B cell (primary cell): ENCODE results near the gene PFAS. TPM values are rescaled to one million over a fixed set of nuclear protein-coding genes. Genes with fewer than 3 reads are reported as not detected.

Experiments used
- ATAC-seq: fragments of 200-7000 bp; cut with Tn5 transposase; one replicate; pipeline ENCODE4 v1.10.0; 2021; ENCODE audit warnings: low read depth, mild to moderate bottlenecking, moderate number of reproducible peaks, moderate library complexity
- CTCF ChIA-PET: fragments of 350-600 bp; sonication (Branson Sonifier 250); formaldehyde crosslinking; loops from one replicate; lab custom pipeline; 2021; ENCODE audit warnings: antibody characterized with exemption, inconsistent platforms; lab: Charles Lee
- POLR2A ChIA-PET: fragments of 350-600 bp; sonication (Branson Sonifier 250); formaldehyde crosslinking; loops from one replicate; lab custom pipeline; 2021; ENCODE audit warnings: antibody characterized with exemption; lab: Charles Lee
- DNase-seq: peaks from one replicate; pipeline ENCODE4 v3.0.0; 2013
- H2AFZ ChIP-seq: 2 replicates; pipeline ENCODE4 v1.6.1; 2012; ENCODE audit warnings: mild to moderate bottlenecking, low read depth, low read length; ENCODE audit not compliant: insufficient read depth, poor library complexity, severe bottlenecking
- H3K27ac ChIP-seq, 2 donors: 1 replicate in 1 of 2; 2 replicates in 1 of 2; pipeline ENCODE4 v1.5.1; 2012 to 2013; ENCODE audit warnings: low read length in 2 of 2, mild to moderate bottlenecking in 2 of 2, moderate library complexity in 1 of 2
- H3K27me3 ChIP-seq, 4 experiments: fragments of 200-600 bp in 1 of 4; sonication (generic) in 1 of 4; replicated peaks in 1 of 4; 1 replicate in 2 of 4; 2 replicates in 2 of 4; pipeline versions ENCODE4 v1.6.1 to v1.7.0; 2013 to 2016; ENCODE audit warnings: low read length in 3 of 4, mild to moderate bottlenecking in 2 of 4, mixed read lengths in 1 of 4, moderate library complexity in 1 of 4; ENCODE audit not compliant: insufficient read depth in 4 of 4, control insufficient read depth in 3 of 4; ENCODE audit errors: control extremely low read depth in 1 of 4
- H3K36me3 ChIP-seq, 2 experiments: replicated peaks in 1 of 2; 1 replicate in 1 of 2; 2 replicates in 1 of 2; pipeline versions ENCODE4 v1.6.1 to v1.7.1; 2013; ENCODE audit warnings: low read length in 1 of 2; ENCODE audit not compliant: insufficient read depth in 2 of 2, control insufficient read depth in 1 of 2; ENCODE audit errors: control extremely low read depth in 1 of 2, extremely low read depth in 1 of 2
- H3K4me1 ChIP-seq, 2 donors: fragments of 200-600 bp in 1 of 2; sonication (generic) in 1 of 2; 1 replicate in 1 of 2; 2 replicates in 1 of 2; pipeline versions ENCODE4 v1.5.1 to v1.6.1; 2013 to 2017; ENCODE audit warnings: low read length in 2 of 2; ENCODE audit not compliant: control insufficient read depth in 2 of 2, insufficient read depth in 2 of 2
- H3K4me2 ChIP-seq: replicated peaks from 2 replicates; pipeline ENCODE3; 2012; ENCODE audit warnings: mild to moderate bottlenecking, low read depth, low read length; ENCODE audit not compliant: poor library complexity, severe bottlenecking
- H3K4me3 ChIP-seq, 5 experiments: fragments of 200-600 bp in 1 of 5; sonication (generic) in 1 of 5; 1 replicate in 3 of 5; 2 replicates in 2 of 5; pipeline versions ENCODE4 v1.5.1 to v1.7.0; 2011 to 2016; ENCODE audit warnings: low read length in 4 of 5, mild to moderate bottlenecking in 4 of 5, low read depth in 2 of 5, control low read depth in 1 of 5, moderate library complexity in 1 of 5; ENCODE audit not compliant: insufficient read depth in 1 of 5; ENCODE audit errors: control extremely low read depth in 1 of 5, extremely low read depth in 1 of 5
- H3K79me2 ChIP-seq: fragments of 200-600 bp; sonication (generic); one replicate; pipeline ENCODE4 v1.6.0; 2016; ENCODE audit warnings: low read length; ENCODE audit not compliant: control insufficient read depth, insufficient read depth
- H3K9ac ChIP-seq: fragments of 200-600 bp; sonication (generic); 2 replicates; pipeline ENCODE4 v1.6.1; 2017; ENCODE audit warnings: mild to moderate bottlenecking, low read length, moderate library complexity
- H3K9me3 ChIP-seq, 3 donors: one replicate each; pipeline versions ENCODE4 v1.6.1 to v1.7.1; 2013; ENCODE audit warnings: low read length in 2 of 3; ENCODE audit not compliant: control insufficient read depth in 2 of 3, insufficient read depth in 1 of 3; ENCODE audit errors: control extremely low read depth in 1 of 3
- H4K20me1 ChIP-seq: 2 replicates; pipeline ENCODE4 v1.6.0; 2012; ENCODE audit warnings: mild to moderate bottlenecking, low read length; ENCODE audit not compliant: insufficient read depth, control insufficient read depth, poor library complexity, severe bottlenecking
- H3K27ac Mint-ChIP-seq: one replicate; pipeline ENCODE4 v1.8.0; 2021; ENCODE audit warnings: mixed read lengths
- H3K27me3 Mint-ChIP-seq: one replicate; pipeline ENCODE4 v1.8.0; 2021; ENCODE audit warnings: mixed read lengths
- H3K4me1 Mint-ChIP-seq: one replicate; pipeline ENCODE4 v1.8.0; 2021; ENCODE audit warnings: mixed read lengths
- H3K4me3 Mint-ChIP-seq: one replicate; pipeline ENCODE4 v1.8.0; 2021; ENCODE audit warnings: mixed read lengths
- H3K9me3 Mint-ChIP-seq: one replicate; pipeline ENCODE4 v1.8.0; 2022; ENCODE audit warnings: mixed read lengths; ENCODE audit not compliant: insufficient read depth
- EZH2 ChIP-seq: IDR thresholded peaks from 2 replicates; pipeline ENCODE4 v1.6.1; 2012; ENCODE audit warnings: borderline replicate concordance, low read depth, mild to moderate bottlenecking, moderate library complexity, low read length; ENCODE audit not compliant: insufficient read depth, poor library complexity, severe bottlenecking
- WGBS: methylation state at CpG from one replicate; pipeline ENCODE4 v1.1.5; 2013; ENCODE audit warnings: missing lambda C conversion rate; ENCODE audit not compliant: insufficient coverage; 5-methylcytosine and 5-hydroxymethylcytosine counted together
- intact Hi-C: fragments of 100-400 bp; cut with micrococcal nuclease; formaldehyde crosslinking; loops from one replicate; pipeline ENCODE4 v1.10.0; 2022
- polyA plus RNA-seq: library from polyadenylated mRNA; depleted of rRNA; stranded (reverse); fragments of >200 nt; gene quantifications from 2 replicates; pipeline ENCODE4 v1.2.3, GENCODE V29; 2012
- total RNA-seq, 2 donors: library from RNA; stranded (reverse); fragments of 120-200 nt in 1 of 2; gene quantifications; 1 replicate in 1 of 2; 2 replicates in 1 of 2; pipeline versions ENCODE4 v1.2.3 to v1.2.4, GENCODE V29; 2013 to 2022
- TF ChIP-seq, protein P1 (sequence below): fragments of 200-600 bp; IDR thresholded peaks from one replicate; pipeline ENCODE4 v1.8.0; 2022; ENCODE audit warnings: antibody characterized with exemption, mild to moderate bottlenecking

PFAS gene
- total and polyA plus RNA-seq, 2 donors (not counting 1 experiment from before 2014, with no cell fraction given) = 22.3 to 65.5 TPM

DNA sequence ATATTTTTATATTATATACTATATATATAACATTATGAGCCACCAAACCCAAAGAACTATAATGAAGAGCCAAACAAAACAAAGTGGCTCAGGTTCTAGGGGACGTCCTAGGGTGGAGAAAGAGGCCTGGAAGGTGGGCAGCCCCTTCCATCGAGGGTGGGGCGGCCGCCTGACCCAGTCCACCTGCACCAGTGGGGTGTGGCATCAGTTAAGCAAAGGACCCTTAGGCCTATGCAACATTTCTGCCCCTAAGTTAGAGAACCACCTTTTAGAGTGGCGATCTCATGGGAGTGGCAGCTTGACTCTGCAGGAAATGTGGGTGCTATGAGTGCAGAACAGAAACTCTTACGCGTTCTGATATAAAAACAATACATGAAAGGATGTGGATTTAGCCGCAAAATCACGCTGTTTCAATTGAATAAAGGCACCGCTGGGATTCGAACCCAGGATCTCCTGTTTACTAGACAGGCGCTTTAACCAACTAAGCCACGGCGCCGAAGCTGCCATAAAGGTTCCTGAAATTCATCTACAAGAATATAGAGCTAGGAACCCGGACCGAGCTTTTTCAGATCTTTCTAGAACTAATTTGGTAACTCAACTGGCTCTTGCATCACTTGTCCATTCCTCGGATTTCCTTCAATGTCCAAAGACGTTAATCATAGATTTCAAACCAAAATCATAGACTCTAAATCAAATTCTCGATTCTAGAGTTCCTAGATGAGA lies 23.1 kb upstream of the PFAS start:
- Histone ChIP-seq H3K79me2 (peaks cover 19% of the 10 kb centered on the region), H3K4me1 (peaks cover 32 to 37% of the 10 kb centered on the region in 2 donors), H2AFZ (no peak overlapping the region), H3K4me3 (peak overlapping the region in 1 of 5 experiments; percentile 40), H4K20me1 (peaks cover 37% of the 10 kb centered on the region), H3K4me2 (peak overlapping the region; percentile 59), H3K27me3 (no peaks in the 10 kb centered on the region), H3K36me3 (peaks cover 0 to 41% of the 10 kb centered on the region in 2 experiments), H3K9me3 (no peaks in the 10 kb centered on the region), H3K27ac (peak overlapping the region; percentile 26 to 63), H3K9ac (peak overlapping the region; percentile 34)
- 63% methylated on average over 14 of the region's 20 CpGs for WGBS
- peaks cover 54% of the 10 kb centered on the region for H3K4me1 Mint-ChIP-seq
- ATAC-seq (no peak), DNase-seq (peak; percentile 67)
- peak overlapping the region; percentile 49 for H3K4me3 Mint-ChIP-seq
- H3K9me3 Mint-ChIP-seq = no peaks in the 10 kb centered on the region
- intact Hi-C loops = loop anchor here (10.0 kb wide), 1 partner anchor 209 kb away; the partner anchor contains the start of gene NDEL1
- H3K27ac Mint-ChIP-seq = peak overlapping the region; percentile 78
- CTCF ChIA-PET = interaction anchor here (0.9 to 6.0 kb wide), 4 partner anchors 9 to 40 kb away, joined by 3 to 72 read pairs (median 3); partner anchors contain the start of genes AURKB, CTC1 and PFAS
- POLR2A ChIA-PET = interaction anchor here (0.7 to 7.5 kb wide), 5 partner anchors 21 to 69 kb away, joined by 3 to 158 read pairs (median 3); partner anchors contain the start of genes CTC1, PFAS and SLC25A35
- TF ChIP-seq, protein P1, sequence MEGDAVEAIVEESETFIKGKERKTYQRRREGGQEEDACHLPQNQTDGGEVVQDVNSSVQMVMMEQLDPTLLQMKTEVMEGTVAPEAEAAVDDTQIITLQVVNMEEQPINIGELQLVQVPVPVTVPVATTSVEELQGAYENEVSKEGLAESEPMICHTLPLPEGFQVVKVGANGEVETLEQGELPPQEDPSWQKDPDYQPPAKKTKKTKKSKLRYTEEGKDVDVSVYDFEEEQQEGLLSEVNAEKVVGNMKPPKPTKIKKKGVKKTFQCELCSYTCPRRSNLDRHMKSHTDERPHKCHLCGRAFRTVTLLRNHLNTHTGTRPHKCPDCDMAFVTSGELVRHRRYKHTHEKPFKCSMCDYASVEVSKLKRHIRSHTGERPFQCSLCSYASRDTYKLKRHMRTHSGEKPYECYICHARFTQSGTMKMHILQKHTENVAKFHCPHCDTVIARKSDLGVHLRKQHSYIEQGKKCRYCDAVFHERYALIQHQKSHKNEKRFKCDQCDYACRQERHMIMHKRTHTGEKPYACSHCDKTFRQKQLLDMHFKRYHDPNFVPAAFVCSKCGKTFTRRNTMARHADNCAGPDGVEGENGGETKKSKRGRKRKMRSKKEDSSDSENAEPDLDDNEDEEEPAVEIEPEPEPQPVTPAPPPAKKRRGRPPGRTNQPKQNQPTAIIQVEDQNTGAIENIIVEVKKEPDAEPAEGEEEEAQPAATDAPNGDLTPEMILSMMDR = no peak
- no peak for TF ChIP-seq EZH2
- no peaks in the 10 kb centered on the region for H3K27me3 Mint-ChIP-seq
